GM12878 (cell line): ENCODE results near the gene NOS3. TPM values are rescaled to one million over a fixed set of nuclear protein-coding genes. Genes with fewer than 3 reads are reported as not detected.

Experiments used
- ATAC-seq: fragments of 200-7000 bp; cut with Tn5 transposase; 3 replicates; pipeline ENCODE4 v1.9.1; 2020; ENCODE audit warnings: mild to moderate bottlenecking, moderate library complexity
- BruUV-seq: library from RNA; stranded (reverse); fragments of 400-500 nt; replicated peaks from 2 replicates; lab custom pipeline; 2021; lab: Mats Ljungman, UMichigan
- CTCF ChIA-PET: fragments of 300-600 bp; sonication (Branson Sonifier 250); formaldehyde crosslinking; extraction: SDS; loops from one replicate; lab custom pipeline; 2021; ENCODE audit warnings: inconsistent platforms; lab: Yijun Ruan, JAX
- POLR2A ChIA-PET: fragments of 350-600 bp; formaldehyde crosslinking; extraction: SDS; loops from one replicate; lab custom pipeline; 2021; ENCODE audit warnings: inconsistent platforms; lab: Charles Lee
- RAD21 ChIA-PET: fragments of 300-600 bp; sonication (Branson Sonifier 250); formaldehyde crosslinking; loops from one replicate; lab custom pipeline; 2023; ENCODE audit warnings: antibody characterized with exemption; ENCODE audit not compliant: unreplicated experiment; lab: Charles Lee
- SMC1A ChIA-PET: fragments of 300-600 bp; sonication (Branson Sonifier 250); formaldehyde crosslinking; loops from one replicate; lab custom pipeline; 2023; ENCODE audit not compliant: unreplicated experiment, uncharacterized antibody; lab: Charles Lee
- DNase-seq: peaks from one replicate; pipeline ENCODE4 v3.0.0-alpha.2; 2011; ENCODE audit warnings: low read depth, low spot score
- FAIRE-seq: peaks from 3 replicates; lab custom pipeline; 2011; peaks lifted over from hg19 to GRCh38; lab: Jason Lieb, UNC
- H2AFZ ChIP-seq: 2 replicates; pipeline ENCODE4 v1.6.0; 2011; ENCODE audit warnings: low read depth, low read length, control low read depth; ENCODE audit not compliant: control insufficient read depth
- H3K27ac ChIP-seq: 2 replicates; pipeline ENCODE4 v1.5.1; 2011; ENCODE audit warnings: control low read depth; ENCODE audit not compliant: control insufficient read depth, insufficient read depth
- H3K27me3 ChIP-seq, 2 experiments: replicated peaks in 1 of 2; 2 replicates each; pipeline versions ENCODE4 v1.6.0 to v1.6.1; 2011; ENCODE audit warnings: low read length in 1 of 2; ENCODE audit not compliant: control insufficient read depth in 2 of 2, insufficient read depth in 2 of 2
- H3K36me3 ChIP-seq, 2 experiments: 2 replicates each; pipeline ENCODE4 v1.5.1; 2011; ENCODE audit warnings: low read length in 1 of 2; ENCODE audit not compliant: control insufficient read depth in 2 of 2, insufficient read depth in 2 of 2
- H3K4me1 ChIP-seq: 2 replicates; pipeline ENCODE4 v1.6.1; 2011; ENCODE audit warnings: mild to moderate bottlenecking, low read length, moderate library complexity, mixed read lengths; ENCODE audit not compliant: control insufficient read depth, insufficient read depth
- H3K4me2 ChIP-seq: 2 replicates; pipeline ENCODE4 v1.6.0; 2011; ENCODE audit warnings: control low read depth; ENCODE audit not compliant: control insufficient read depth, insufficient read depth
- H3K4me3 ChIP-seq: fragments of 200-600 bp; sonication (generic); 2 replicates; pipeline ENCODE4 v1.5.1; 2016
- H3K79me2 ChIP-seq: 2 replicates; pipeline ENCODE4 v1.6.0; 2011; ENCODE audit warnings: low read length; ENCODE audit not compliant: control insufficient read depth, insufficient read depth
- H3K9ac ChIP-seq: 2 replicates; pipeline ENCODE4 v1.8.0; 2011; ENCODE audit warnings: low read length, control low read depth, mixed read lengths; ENCODE audit not compliant: control insufficient read depth, insufficient read depth
- H3K9me3 ChIP-seq: replicated peaks from 3 replicates; pipeline ENCODE4 v1.5.1; 2011; ENCODE audit warnings: mild to moderate bottlenecking, low read length; ENCODE audit not compliant: control insufficient read depth, insufficient read depth
- H4K20me1 ChIP-seq: 2 replicates; pipeline ENCODE4 v1.6.0; 2011; ENCODE audit not compliant: control insufficient read depth, insufficient read depth
- BHLHE40 ChIP-seq, 2 experiments: fragments of 450-650 bp in 1 of 2; IDR thresholded peaks; 2 replicates each; pipeline ENCODE4 v1.6.1; 2011 to 2017; ENCODE audit warnings: low read depth in 2 of 2, borderline replicate concordance in 1 of 2, improper control_type of control experiment in 1 of 2, low read length in 1 of 2, mild to moderate bottlenecking in 1 of 2
- HCFC1 ChIP-seq: fragments of 150-350 bp; IDR thresholded peaks from 2 replicates; pipeline ENCODE4 v1.6.1; 2014; ENCODE audit warnings: low read length
- IKZF2 ChIP-seq, 2 experiments: fragments of 450-650 bp; IDR thresholded peaks; 2 replicates each; pipeline ENCODE4 v1.6.1; 2017; ENCODE audit warnings: mild to moderate bottlenecking in 2 of 2, moderate library complexity in 2 of 2
- KLF5 ChIP-seq: fragments of 450-650 bp; IDR thresholded peaks from 2 replicates; pipeline ENCODE4 v1.6.1; 2014; ENCODE audit warnings: mild to moderate bottlenecking; ENCODE audit not compliant: partially characterized antibody
- NBN ChIP-seq: fragments of 450-650 bp; IDR thresholded peaks from 2 replicates; pipeline ENCODE4 v1.6.1; 2016
- NFYB ChIP-seq: IDR thresholded peaks from 2 replicates; pipeline ENCODE4 v1.6.1; 2011; ENCODE audit warnings: low read depth, mild to moderate bottlenecking, low read length, improper control_type of control experiment, moderate library complexity; ENCODE audit not compliant: insufficient read depth
- RB1 ChIP-seq: fragments of 450-650 bp; formaldehyde crosslinking; IDR thresholded peaks from 2 replicates; pipeline ENCODE4 v1.6.1; 2017; ENCODE audit warnings: mild to moderate bottlenecking, borderline replicate concordance
- RELA ChIP-seq: fragments of 450-650 bp; IDR thresholded peaks from 2 replicates; pipeline ENCODE4 v1.8.0; 2014; ENCODE audit warnings: borderline replicate concordance; ENCODE audit not compliant: partially characterized antibody
- RFX5 ChIP-seq: IDR thresholded peaks from 2 replicates; pipeline ENCODE4 v1.6.1; 2011; ENCODE audit warnings: low read depth, low read length, improper control_type of control experiment
- SMARCA5 ChIP-seq: fragments of 450-650 bp; IDR thresholded peaks from 2 replicates; pipeline ENCODE4 v1.6.1; 2017; ENCODE audit warnings: mild to moderate bottlenecking
- SUZ12 ChIP-seq: fragments of 200-600 bp; sonication (generic); IDR thresholded peaks from one replicate; pipeline ENCODE4 v1.6.1; 2018; ENCODE audit warnings: antibody characterized with exemption, mild to moderate bottlenecking; ENCODE audit not compliant: unreplicated experiment
- YY1 ChIP-seq: IDR thresholded peaks from 2 replicates; pipeline ENCODE4 v1.6.1; 2011; ENCODE audit warnings: low read depth, mild to moderate bottlenecking, low read length
- ZNF217 ChIP-seq: fragments of 450-650 bp; IDR thresholded peaks from 2 replicates; pipeline ENCODE4 v1.6.1; 2017; ENCODE audit warnings: antibody characterized with exemption, mild to moderate bottlenecking
- WGBS: methylation state at CpG from one replicate; pipeline ENCODE4 v1.1.6; 2016; ENCODE audit warnings: low lambda C conversion rate; ENCODE audit not compliant: insufficient replicate concordance, insufficient coverage; ENCODE audit errors: missing lambda C conversion rate; 5-methylcytosine and 5-hydroxymethylcytosine counted together
- in situ Hi-C: fragments of 300-500 bp; cut with MboI; formaldehyde crosslinking; loops from 9 replicates; pipeline ENCODE4 v1.14.3; 2018; ENCODE audit warnings: mixed read lengths
- intact Hi-C: fragments of 100-400 bp; cut with micrococcal nuclease; formaldehyde crosslinking; loops from one replicate; pipeline ENCODE4 v1.14.2; 2022; ENCODE audit not compliant: unreplicated experiment
- polyA plus RNA-seq, 11 experiments: library from polyadenylated mRNA; depleted of rRNA in 4 of 11; unstranded in 6 of 11; stranded (reverse) in 5 of 11; fragments of >200 nt; fragmentation: Nextera tagmentation in 4 of 11; fragmentation: Illumina TruSeq in 1 of 11; extraction: Ambion mirVana in 4 of 11; extraction: Trizol in 1 of 11; gene quantifications; 1 replicate in 1 of 11; 2 replicates in 10 of 11; pipeline versions ENCODE4 v1.2.1 to v1.2.3, GENCODE V29; 2011 to 2016; ENCODE audit warnings: inconsistent platforms in 2 of 11, missing spikeins in 2 of 11, low read depth in 1 of 11
- total RNA-seq, 4 experiments: library from RNA; depleted of rRNA in 3 of 4; stranded (reverse); fragments of >200 nt in 3 of 4; fragmentation: Illumina TruSeq in 1 of 4; extraction: Trizol in 1 of 4; gene quantifications; 2 replicates each; pipeline versions ENCODE4 v1.2.1 to v1.2.3, GENCODE V29; 2013 to 2021
- TF ChIP-seq, protein P1 (sequence below): fragments of 450-650 bp; IDR thresholded peaks from 2 replicates; pipeline ENCODE4 v1.6.1; 2016; ENCODE audit warnings: mild to moderate bottlenecking
- TF ChIP-seq, protein P2 (sequence below): fragments of 450-650 bp; IDR thresholded peaks from 2 replicates; pipeline ENCODE4 v1.6.1; 2016; ENCODE audit warnings: mild to moderate bottlenecking
- TF ChIP-seq, protein P3 (sequence below): fragments of 450-650 bp; IDR thresholded peaks from 2 replicates; pipeline ENCODE4 v1.6.1; 2017; ENCODE audit warnings: mild to moderate bottlenecking, moderate library complexity

Gene NOS3
- total and polyA plus RNA-seq, 10 of the 15 experiments (the other 5 are each of a cell fraction or from before 2014, with no cell fraction given): 0.06 to 0.92 (median 0.30) TPM; not detected in 3

DNA sequence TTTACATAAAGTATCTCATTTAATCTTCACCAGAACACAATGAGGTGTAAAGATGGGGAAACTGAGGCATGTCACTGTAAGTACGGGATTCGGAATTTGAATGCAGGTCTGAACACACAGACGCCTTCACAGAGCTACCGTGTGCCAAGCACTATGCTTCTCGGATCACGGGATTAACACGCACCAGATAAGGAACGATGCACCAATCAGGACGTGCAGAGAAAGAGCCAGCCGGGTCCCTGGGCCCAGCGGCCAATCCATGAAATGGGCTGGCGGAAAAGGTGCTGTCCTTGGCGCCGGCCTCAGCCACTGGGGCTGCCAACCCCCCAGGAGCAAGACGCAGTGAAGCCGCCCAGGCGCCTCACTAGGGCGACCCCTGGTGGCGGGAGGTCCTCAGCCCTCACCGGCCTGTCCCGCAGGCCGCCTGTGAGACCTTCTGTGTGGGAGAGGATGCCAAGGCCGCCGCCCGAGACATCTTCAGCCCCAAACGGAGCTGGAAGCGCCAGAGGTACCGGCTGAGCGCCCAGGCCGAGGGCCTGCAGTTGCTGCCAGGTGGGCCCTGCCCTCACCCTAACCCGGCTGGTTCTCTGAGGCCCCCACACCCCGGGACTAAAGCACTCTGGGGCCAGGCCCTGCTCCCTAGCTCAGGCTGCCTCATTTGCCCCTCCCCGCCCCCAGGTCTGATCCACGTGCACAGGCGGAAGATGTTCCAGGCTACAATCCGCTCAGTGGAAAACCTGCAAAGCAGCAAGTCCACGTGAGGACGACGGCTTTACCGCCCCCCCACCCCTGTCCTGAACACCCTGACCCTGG lies 17.9 kb downstream of the NOS3 start:
- Histone ChIP-seq H3K79me2 (no peaks in the 10 kb centered on the region), H3K4me1 (peaks cover 2% of the 10 kb centered on the region; the same call in 1 of the 2 replicates), H3K9me3 (no peaks in the 10 kb centered on the region), H3K36me3 (no peaks in the 10 kb centered on the region), H3K4me2 (peak overlapping the region; percentile 63; the same call in 1 of the 2 replicates), H3K9ac (peak overlapping the region; percentile 25; the same call in 1 of the 2 replicates), H4K20me1 (no peaks in the 10 kb centered on the region), H3K27ac (no peak overlapping the region), H3K27me3 (no peaks in the 10 kb centered on the region; a peak in 1 of 4 replicates), H2AFZ (peak overlapping the region; percentile 67), H3K4me3 (no peak overlapping the region)
- in situ Hi-C loops: no loop called here
- FAIRE-seq (peak; percentile 64), DNase-seq (peak; percentile 39), ATAC-seq (peak; percentile 98)
- no TSS peak for BruUV-seq
- ChIA-PET SMC1A (interaction anchor here (0.7 to 2.2 kb wide), 6 partner anchors 19 to 115 kb away, joined by 3 to 5 read pairs (median 3); partner anchors contain the start of gene ABCB8), CTCF (interaction anchor here (0.6 to 4.3 kb wide), 24 partner anchors 10 to 1138 kb away, joined by 3 to 35 read pairs (median 4); partner anchors contain the start of genes ABCB8, ATG9B and NOS3), POLR2A (no interaction called here), RAD21 (interaction anchor here (0.6 to 1.3 kb wide), 2 partner anchors 46 to 76 kb away, joined by 3 to 5 read pairs; no protein-coding TSS in a partner anchor)
- WGBS: 51% methylated on average over 39 of the region's 40 CpGs
- intact Hi-C loops: loop anchor here (1.0 kb wide), 1 partner anchor 45 kb away; no protein-coding TSS in a partner anchor
- TF ChIP-seq, protein P1, sequence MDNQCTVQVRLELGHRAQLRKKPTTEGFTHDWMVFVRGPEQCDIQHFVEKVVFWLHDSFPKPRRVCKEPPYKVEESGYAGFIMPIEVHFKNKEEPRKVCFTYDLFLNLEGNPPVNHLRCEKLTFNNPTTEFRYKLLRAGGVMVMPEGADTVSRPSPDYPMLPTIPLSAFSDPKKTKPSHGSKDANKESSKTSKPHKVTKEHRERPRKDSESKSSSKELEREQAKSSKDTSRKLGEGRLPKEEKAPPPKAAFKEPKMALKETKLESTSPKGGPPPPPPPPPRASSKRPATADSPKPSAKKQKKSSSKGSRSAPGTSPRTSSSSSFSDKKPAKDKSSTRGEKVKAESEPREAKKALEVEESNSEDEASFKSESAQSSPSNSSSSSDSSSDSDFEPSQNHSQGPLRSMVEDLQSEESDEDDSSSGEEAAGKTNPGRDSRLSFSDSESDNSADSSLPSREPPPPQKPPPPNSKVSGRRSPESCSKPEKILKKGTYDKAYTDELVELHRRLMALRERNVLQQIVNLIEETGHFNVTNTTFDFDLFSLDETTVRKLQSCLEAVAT: peak; percentile 74; the same call in 1 of the 2 replicates
- TF ChIP-seq, protein P2, sequence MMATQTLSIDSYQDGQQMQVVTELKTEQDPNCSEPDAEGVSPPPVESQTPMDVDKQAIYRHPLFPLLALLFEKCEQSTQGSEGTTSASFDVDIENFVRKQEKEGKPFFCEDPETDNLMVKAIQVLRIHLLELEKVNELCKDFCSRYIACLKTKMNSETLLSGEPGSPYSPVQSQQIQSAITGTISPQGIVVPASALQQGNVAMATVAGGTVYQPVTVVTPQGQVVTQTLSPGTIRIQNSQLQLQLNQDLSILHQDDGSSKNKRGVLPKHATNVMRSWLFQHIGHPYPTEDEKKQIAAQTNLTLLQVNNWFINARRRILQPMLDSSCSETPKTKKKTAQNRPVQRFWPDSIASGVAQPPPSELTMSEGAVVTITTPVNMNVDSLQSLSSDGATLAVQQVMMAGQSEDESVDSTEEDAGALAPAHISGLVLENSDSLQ: peak; percentile 30; the same call in 1 of the 2 replicates
- TF ChIP-seq YY1 (peak; percentile 43; the same call in 1 of the 2 replicates), RB1 (peak; percentile 48; the same call in 1 of the 2 replicates), RFX5 (no peak), NBN (peak; percentile 65; the same call in 1 of the 2 replicates), IKZF2 (IDR thresholded peaks at IDR 0.05) (peak in 1 of 2 experiments; percentile 25; a peak in 1 of 4 replicates), BHLHE40 (IDR thresholded peaks at IDR 0.05; ENCODE audit: borderline replicate concordance in 1 of 2, low read depth in 2 of 2, low read length in 1 of 2) (peak; percentile 7 to 83; a peak in 2 of 4 replicates), NFYB (peak; percentile 61; the same call in 1 of the 2 replicates), KLF5 (peak; percentile 22), ZNF217 (peak; percentile 69; the same call in 1 of the 2 replicates), HCFC1 (peak; percentile 56; the same call in 1 of the 2 replicates), SUZ12 (no peak), SMARCA5 (peak; percentile 97), RELA (peak; percentile 25)
- TF ChIP-seq, protein P3, sequence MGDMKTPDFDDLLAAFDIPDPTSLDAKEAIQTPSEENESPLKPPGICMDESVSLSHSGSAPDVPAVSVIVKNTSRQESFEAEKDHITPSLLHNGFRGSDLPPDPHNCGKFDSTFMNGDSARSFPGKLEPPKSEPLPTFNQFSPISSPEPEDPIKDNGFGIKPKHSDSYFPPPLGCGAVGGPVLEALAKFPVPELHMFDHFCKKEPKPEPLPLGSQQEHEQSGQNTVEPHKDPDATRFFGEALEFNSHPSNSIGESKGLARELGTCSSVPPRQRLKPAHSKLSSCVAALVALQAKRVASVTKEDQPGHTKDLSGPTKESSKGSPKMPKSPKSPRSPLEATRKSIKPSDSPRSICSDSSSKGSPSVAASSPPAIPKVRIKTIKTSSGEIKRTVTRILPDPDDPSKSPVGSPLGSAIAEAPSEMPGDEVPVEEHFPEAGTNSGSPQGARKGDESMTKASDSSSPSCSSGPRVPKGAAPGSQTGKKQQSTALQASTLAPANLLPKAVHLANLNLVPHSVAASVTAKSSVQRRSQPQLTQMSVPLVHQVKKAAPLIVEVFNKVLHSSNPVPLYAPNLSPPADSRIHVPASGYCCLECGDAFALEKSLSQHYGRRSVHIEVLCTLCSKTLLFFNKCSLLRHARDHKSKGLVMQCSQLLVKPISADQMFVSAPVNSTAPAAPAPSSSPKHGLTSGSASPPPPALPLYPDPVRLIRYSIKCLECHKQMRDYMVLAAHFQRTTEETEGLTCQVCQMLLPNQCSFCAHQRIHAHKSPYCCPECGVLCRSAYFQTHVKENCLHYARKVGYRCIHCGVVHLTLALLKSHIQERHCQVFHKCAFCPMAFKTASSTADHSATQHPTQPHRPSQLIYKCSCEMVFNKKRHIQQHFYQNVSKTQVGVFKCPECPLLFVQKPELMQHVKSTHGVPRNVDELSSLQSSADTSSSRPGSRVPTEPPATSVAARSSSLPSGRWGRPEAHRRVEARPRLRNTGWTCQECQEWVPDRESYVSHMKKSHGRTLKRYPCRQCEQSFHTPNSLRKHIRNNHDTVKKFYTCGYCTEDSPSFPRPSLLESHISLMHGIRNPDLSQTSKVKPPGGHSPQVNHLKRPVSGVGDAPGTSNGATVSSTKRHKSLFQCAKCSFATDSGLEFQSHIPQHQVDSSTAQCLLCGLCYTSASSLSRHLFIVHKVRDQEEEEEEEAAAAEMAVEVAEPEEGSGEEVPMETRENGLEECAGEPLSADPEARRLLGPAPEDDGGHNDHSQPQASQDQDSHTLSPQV: 0 out of 2 replicates have a peak, but pooled peaks have one; percentile 4
